Loucy (cell line): Measurements from ENCODE around the gene TBC1D8.

ENCODE experiments used
- H2AFZ ChIP-seq: fragments of 200-600 bp; sonication (generic); 2 replicates; pipeline ENCODE4 v1.6.0; 2016; ENCODE audit warnings: antibody characterized with exemption, mild to moderate bottlenecking, low read length, moderate library complexity
- H3F3A ChIP-seq: fragments of 200-600 bp; 2 replicates; pipeline ENCODE4 v1.6.0; 2016; ENCODE audit warnings: antibody characterized with exemption, low read depth, mild to moderate bottlenecking
- H3K27me3 ChIP-seq: fragments of 200-600 bp; sonication (generic); 2 replicates; pipeline ENCODE4 v1.6.1; 2014; ENCODE audit warnings: low read length, mild to moderate bottlenecking; ENCODE audit not compliant: insufficient read depth, poor library complexity, severe bottlenecking
- H3K36me3 ChIP-seq: fragments of 200-600 bp; sonication (generic); 2 replicates; pipeline ENCODE4 v1.6.1; 2016; ENCODE audit warnings: low read length; ENCODE audit not compliant: insufficient read depth
- H3K4me1 ChIP-seq: fragments of 200-600 bp; sonication (generic); 2 replicates; pipeline ENCODE4 v1.5.1; 2014; ENCODE audit warnings: low read length, mild to moderate bottlenecking; ENCODE audit not compliant: insufficient read depth, poor library complexity, severe bottlenecking
- H3K4me2 ChIP-seq: fragments of 200-600 bp; sonication (generic); 2 replicates; pipeline ENCODE4 v1.6.0; 2014; ENCODE audit warnings: antibody characterized with exemption, low read length, low read depth, mild to moderate bottlenecking; ENCODE audit not compliant: poor library complexity, severe bottlenecking
- H3K4me3 ChIP-seq: fragments of 200-600 bp; sonication (generic); 2 replicates; pipeline ENCODE4 v1.5.1; 2014; ENCODE audit warnings: low read length, mild to moderate bottlenecking, mixed read lengths; ENCODE audit not compliant: poor library complexity, severe bottlenecking
- H3K79me2 ChIP-seq: fragments of 200-600 bp; sonication (generic); 2 replicates; pipeline ENCODE4 v1.6.1; 2014; ENCODE audit warnings: low read length; ENCODE audit not compliant: insufficient read depth
- H3K9ac ChIP-seq: fragments of 200-600 bp; sonication (generic); 2 replicates; pipeline ENCODE4 v1.6.0; 2014; ENCODE audit warnings: mild to moderate bottlenecking, low read depth, low read length, moderate library complexity; ENCODE audit not compliant: poor library complexity, severe bottlenecking
- H3K9me2 ChIP-seq: fragments of 200-600 bp; sonication (generic); replicated peaks from 2 replicates; pipeline ENCODE4 v1.6.1; 2016; ENCODE audit warnings: low read depth, low read length, mixed read lengths
- H3K9me3 ChIP-seq: fragments of 200-600 bp; sonication (generic); 2 replicates; pipeline ENCODE4 v1.6.1; 2014; ENCODE audit warnings: mild to moderate bottlenecking, antibody characterized with exemption, low read length, low read depth; ENCODE audit not compliant: insufficient read depth
- H4K20me1 ChIP-seq: fragments of 200-600 bp; sonication (generic); 2 replicates; pipeline ENCODE4 v1.6.0; 2014; ENCODE audit warnings: antibody characterized with exemption, low read length, mild to moderate bottlenecking; ENCODE audit not compliant: insufficient read depth, poor library complexity, severe bottlenecking
- CTCF ChIP-seq: fragments of 200-600 bp; sonication (generic); conservative IDR thresholded peaks from 2 replicates; pipeline ENCODE4 v1.5.1; 2014; ENCODE audit warnings: mild to moderate bottlenecking, antibody characterized with exemption, low read length
- EZH2phosphoT487 ChIP-seq: fragments of 200-600 bp; IDR thresholded peaks from 2 replicates; pipeline ENCODE4 v1.6.1; 2018; ENCODE audit warnings: antibody characterized with exemption, mild to moderate bottlenecking, moderate library complexity, borderline replicate concordance

The TBC1D8 gene

GRCh38 chr2:100978582-100979191 is 172.5 kb downstream of the TBC1D8 start:
- H3K9ac ChIP-seq, result no peak overlapping the region
- H3K4me2 ChIP-seq, result no peak overlapping the region
- no peaks in the 10 kb centered on the region for H3K36me3 ChIP-seq
- H3K4me1 ChIP-seq, result no peaks in the 10 kb centered on the region
- H3K9me3 ChIP-seq, result no peaks in the 10 kb centered on the region
- TF ChIP-seq CTCF (no peak), EZH2phosphoT487 (no peak)
- H3K9me2 ChIP-seq, result no peaks in the 10 kb centered on the region
- no peak overlapping the region for H3K4me3 ChIP-seq
- no peaks in the 10 kb centered on the region for H4K20me1 ChIP-seq
- H3K79me2 ChIP-seq, result no peaks in the 10 kb centered on the region
- H3F3A ChIP-seq, result no peaks in the 10 kb centered on the region
- H2AFZ ChIP-seq, result no peak overlapping the region
- H3K27me3 ChIP-seq, result no peaks in the 10 kb centered on the region

GRCh38 chr2:100977511-100977910 is 173.7 kb downstream of the TBC1D8 start:
- H3K4me2 ChIP-seq, result no peak overlapping the region

GRCh38 chr2:100976645-100977391 is 174.4 kb downstream of the TBC1D8 start:
- H3K79me2 ChIP-seq, result no peaks in the 10 kb centered on the region
- H3K4me1 ChIP-seq, result no peaks in the 10 kb centered on the region
- TF ChIP-seq EZH2phosphoT487, result no peak
- no peak for TF ChIP-seq CTCF
- H3K4me2 ChIP-seq, result no peak overlapping the region
- H4K20me1 ChIP-seq, result no peaks in the 10 kb centered on the region
- H3K9ac ChIP-seq, result no peak overlapping the region
- no peak overlapping the region for H3K4me3 ChIP-seq
- no peaks in the 10 kb centered on the region for H3F3A ChIP-seq
- no peaks in the 10 kb centered on the region for H3K27me3 ChIP-seq
- H3K9me2 ChIP-seq, result no peaks in the 10 kb centered on the region
- no peaks in the 10 kb centered on the region for H3K9me3 ChIP-seq
- no peaks in the 10 kb centered on the region for H3K36me3 ChIP-seq
- no peak overlapping the region for H2AFZ ChIP-seq

More at GRCh38 chr2:100977511-100977910, 173.7 kb downstream of the TBC1D8 start:
- no peaks in the 10 kb centered on the region for H3K9me2 ChIP-seq
- H2AFZ ChIP-seq, result no peak overlapping the region
- H3F3A ChIP-seq, result no peaks in the 10 kb centered on the region
- no peaks in the 10 kb centered on the region for H4K20me1 ChIP-seq
- no peak overlapping the region for H3K9ac ChIP-seq
- no peaks in the 10 kb centered on the region for H3K79me2 ChIP-seq
- no peak overlapping the region for H3K4me3 ChIP-seq
- H3K27me3 ChIP-seq, result no peaks in the 10 kb centered on the region
- no peaks in the 10 kb centered on the region for H3K9me3 ChIP-seq
- H3K4me1 ChIP-seq, result no peaks in the 10 kb centered on the region
- TF ChIP-seq EZH2phosphoT487 (no peak), CTCF (no peak)
- H3K36me3 ChIP-seq, result no peaks in the 10 kb centered on the region
